ENCODE data around the gene AP3S1.

GRCh38 chr5:115956957-115957356, 115.2 kb downstream of the AP3S1 start:
- TF ChIP-seq E2F4 (CRISPR knock-in tag; IDR thresholded peaks at IDR 0.05; ENCODE audit: borderline replicate concordance, low read depth) (no peak), CTCF (IDR thresholded peaks at IDR 0.05) (no peak), FOXK1 (CRISPR knock-in tag; IDR thresholded peaks at IDR 0.05) (no peak), NR2C2 (CRISPR knock-in tag; IDR thresholded peaks at IDR 0.05) (no peak), ZNF138 (CRISPR knock-in tag; conservative IDR thresholded peaks at IDR 0.05) (no peak), E2F1 (CRISPR knock-in tag; IDR thresholded peaks at IDR 0.05) (no peak), AFF4 (CRISPR knock-in tag; IDR thresholded peaks at IDR 0.05; ENCODE audit: borderline replicate concordance) (no peak), SP1 (CRISPR knock-in tag; conservative IDR thresholded peaks at IDR 0.05) (no peak), TP53 (CRISPR knock-in tag; IDR thresholded peaks at IDR 0.05) (no peak), HMGXB4 (CRISPR knock-in tag; IDR thresholded peaks at IDR 0.05) (no peak)

All from WTC11 (cell line).